Progenitor cell of endocrine pancreas (in vitro differentiated cells): Measurements from ENCODE around the gene BTBD16. TPM values are rescaled to one million over a fixed set of nuclear protein-coding genes. Genes with fewer than 3 reads are reported as not detected.
A peak's percentile ranks its signal among the peaks of the same experiment; 100 is the strongest.

ENCODE experiments used
- DNase-seq: peaks from one replicate; pipeline ENCODE4 v3.0.0; 2021; ENCODE audit warnings: low spot score; ENCODE audit not compliant: unreplicated experiment
- H3K27ac Mint-ChIP-seq: 2 replicates; pipeline ENCODE4 v1.8.0; 2021; ENCODE audit warnings: mild to moderate bottlenecking, moderate library complexity, mixed read lengths
- H3K27me3 Mint-ChIP-seq: 2 replicates; pipeline ENCODE4 v1.8.0; 2021; ENCODE audit warnings: mixed read lengths
- H3K36me3 Mint-ChIP-seq: 2 replicates; pipeline ENCODE4 v1.8.0; 2022; ENCODE audit warnings: mixed read lengths; ENCODE audit not compliant: insufficient read depth
- H3K4me1 Mint-ChIP-seq: 2 replicates; pipeline ENCODE4 v1.8.0; 2021; ENCODE audit warnings: low read depth, mixed read lengths
- H3K4me3 Mint-ChIP-seq: 2 replicates; pipeline ENCODE4 v1.8.0; 2021; ENCODE audit warnings: low read depth, mild to moderate bottlenecking, moderate library complexity, mixed read lengths
- H3K9me3 Mint-ChIP-seq: 2 replicates; pipeline ENCODE4 v1.8.0; 2021; ENCODE audit warnings: low read depth, mixed read lengths
- total RNA-seq: library from RNA; stranded (reverse); gene quantifications from 2 replicates; pipeline ENCODE4 v1.2.1, GENCODE V29; 2021
- TF ChIP-seq, protein P1 (sequence below): fragments of 200-600 bp; sonication (generic); IDR thresholded peaks from one replicate; pipeline ENCODE4 v1.5.0; 2021; ENCODE audit warnings: antibody characterized with exemption, mild to moderate bottlenecking; ENCODE audit not compliant: unreplicated experiment

The BTBD16 gene
- total RNA-seq, 1 donor from 2014 or later, result not detected

DNA sequence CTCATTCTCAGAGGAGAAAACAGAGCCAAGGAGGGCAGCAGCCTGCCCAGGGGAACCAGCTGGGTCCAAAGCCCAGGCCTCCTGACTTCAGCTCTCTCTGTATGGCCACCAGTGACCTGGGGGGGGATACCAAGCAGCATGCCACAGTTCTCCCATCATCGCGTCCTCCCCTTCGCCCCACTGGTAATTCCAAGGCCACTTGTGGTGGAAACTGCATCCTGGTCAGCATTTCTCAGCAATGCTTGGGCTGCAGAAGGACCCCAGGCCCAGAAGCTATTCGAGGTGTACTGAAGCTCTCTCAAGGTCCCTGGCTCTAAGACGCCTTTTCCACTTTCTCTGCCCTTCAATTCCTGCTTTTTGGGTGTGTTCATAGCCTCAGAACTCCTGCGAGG lies 27.1 kb downstream of the BTBD16 start:
- Mint-ChIP-seq H3K27me3 (peaks cover 4% of the 10 kb centered on the region), H3K27ac (no peak overlapping the region), H3K9me3 (no peaks in the 10 kb centered on the region), H3K36me3 (no peaks in the 10 kb centered on the region), H3K4me1 (peaks cover 5% of the 10 kb centered on the region), H3K4me3 (no peak overlapping the region)
- TF ChIP-seq, protein P1, sequence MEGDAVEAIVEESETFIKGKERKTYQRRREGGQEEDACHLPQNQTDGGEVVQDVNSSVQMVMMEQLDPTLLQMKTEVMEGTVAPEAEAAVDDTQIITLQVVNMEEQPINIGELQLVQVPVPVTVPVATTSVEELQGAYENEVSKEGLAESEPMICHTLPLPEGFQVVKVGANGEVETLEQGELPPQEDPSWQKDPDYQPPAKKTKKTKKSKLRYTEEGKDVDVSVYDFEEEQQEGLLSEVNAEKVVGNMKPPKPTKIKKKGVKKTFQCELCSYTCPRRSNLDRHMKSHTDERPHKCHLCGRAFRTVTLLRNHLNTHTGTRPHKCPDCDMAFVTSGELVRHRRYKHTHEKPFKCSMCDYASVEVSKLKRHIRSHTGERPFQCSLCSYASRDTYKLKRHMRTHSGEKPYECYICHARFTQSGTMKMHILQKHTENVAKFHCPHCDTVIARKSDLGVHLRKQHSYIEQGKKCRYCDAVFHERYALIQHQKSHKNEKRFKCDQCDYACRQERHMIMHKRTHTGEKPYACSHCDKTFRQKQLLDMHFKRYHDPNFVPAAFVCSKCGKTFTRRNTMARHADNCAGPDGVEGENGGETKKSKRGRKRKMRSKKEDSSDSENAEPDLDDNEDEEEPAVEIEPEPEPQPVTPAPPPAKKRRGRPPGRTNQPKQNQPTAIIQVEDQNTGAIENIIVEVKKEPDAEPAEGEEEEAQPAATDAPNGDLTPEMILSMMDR, result no peak
- no peak for DNase-seq

DNA sequence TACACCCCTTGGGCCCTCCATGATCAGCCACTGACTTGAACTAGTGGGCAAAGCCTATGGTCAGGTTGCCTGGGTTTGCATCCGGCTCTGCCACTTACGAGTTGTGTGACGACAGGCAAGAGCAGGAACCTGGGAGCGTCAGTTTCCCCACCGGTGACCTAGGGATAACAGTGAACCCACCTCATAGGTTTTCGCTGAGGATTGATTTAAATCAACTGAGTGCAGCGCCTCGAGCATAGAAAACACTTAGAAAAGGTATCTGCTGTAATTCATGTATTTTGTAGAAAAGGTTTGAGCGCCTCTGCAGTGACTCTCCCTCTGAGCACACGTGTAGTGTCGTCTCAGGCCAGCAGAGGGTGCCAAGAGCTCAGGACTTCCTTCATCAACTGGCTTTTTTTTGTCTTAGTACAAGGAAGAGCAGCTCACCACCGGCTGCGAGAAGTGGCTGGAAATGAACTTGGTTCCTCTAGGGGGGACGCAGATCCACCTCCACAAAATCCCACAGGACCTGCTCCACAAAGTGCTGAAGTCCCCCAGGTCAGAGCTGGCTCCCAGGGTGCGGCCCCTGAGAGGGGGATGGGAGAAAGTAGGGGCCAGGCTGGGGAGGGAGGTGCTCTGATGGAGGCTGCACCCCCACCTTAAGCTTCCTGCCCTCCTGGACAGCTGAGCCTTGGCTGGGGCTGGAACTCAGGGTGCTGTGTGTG lies 27.7 kb downstream of the BTBD16 start:
- DNase-seq, result peak; percentile 58
- Mint-ChIP-seq H3K36me3 (no peaks in the 10 kb centered on the region), H3K27me3 (peaks cover 4% of the 10 kb centered on the region), H3K4me1 (peaks cover 3% of the 10 kb centered on the region), H3K4me3 (peak overlapping the region; percentile 36), H3K9me3 (no peaks in the 10 kb centered on the region), H3K27ac (no peak overlapping the region)
- TF ChIP-seq, protein P1, result peak; percentile 94

DNA sequence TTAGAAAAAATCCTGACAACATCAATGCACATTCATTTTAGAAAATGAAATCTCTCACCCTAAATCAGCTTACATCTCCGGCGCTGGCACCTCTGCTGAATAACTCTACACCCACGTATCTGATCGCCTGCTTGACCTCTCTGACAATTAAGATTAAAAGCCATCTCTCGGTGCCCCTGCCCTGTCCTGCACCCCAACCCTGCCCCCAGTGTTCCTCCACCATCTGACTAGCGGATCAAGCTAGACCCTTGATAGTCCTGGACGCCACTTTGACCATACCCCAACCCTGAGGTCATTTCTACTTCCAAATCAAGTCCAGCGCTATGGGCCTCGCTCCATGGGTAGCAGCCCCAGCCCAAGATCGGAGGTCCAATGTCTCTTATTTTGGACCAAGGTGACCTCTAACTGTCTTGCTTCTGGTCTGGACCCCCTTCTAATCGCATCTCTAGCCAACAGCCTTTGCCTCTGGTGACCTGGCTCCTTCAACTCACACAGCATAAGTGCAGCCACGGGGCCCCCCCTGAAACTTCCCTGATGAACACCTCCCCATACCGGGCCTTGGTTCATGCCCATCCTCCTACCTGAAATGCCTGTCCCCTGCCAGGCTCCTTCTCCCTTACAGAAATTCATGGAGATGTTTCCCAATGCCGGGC lies 28.5 kb downstream of the BTBD16 start:
- Mint-ChIP-seq H3K36me3 (no peaks in the 10 kb centered on the region), H3K4me1 (peaks cover 1% of the 10 kb centered on the region), H3K27ac (no peak overlapping the region), H3K4me3 (peak overlapping the region; percentile 12), H3K27me3 (peaks cover 4% of the 10 kb centered on the region), H3K9me3 (no peaks in the 10 kb centered on the region)
- no peak for DNase-seq
- TF ChIP-seq, protein P1, result no peak

GRCh38 chr10:122301055-122301810 lies 30.1 kb downstream of the BTBD16 start:
- TF ChIP-seq, protein P1, result no peak
- no peak overlapping the region for H3K27ac Mint-ChIP-seq
- peaks cover 4% of the 10 kb centered on the region for H3K9me3 Mint-ChIP-seq
- no peak for DNase-seq
- no peaks in the 10 kb centered on the region for H3K36me3 Mint-ChIP-seq
- peaks cover 1% of the 10 kb centered on the region for H3K4me1 Mint-ChIP-seq
- no peak overlapping the region for H3K4me3 Mint-ChIP-seq
- H3K27me3 Mint-ChIP-seq, result peaks cover 3% of the 10 kb centered on the region

- Mint-ChIP-seq H3K27ac (no peak overlapping the region), H3K27me3 (no peaks in the 10 kb centered on the region), H3K9me3 (peaks cover 4% of the 10 kb centered on the region), H3K4me1 (peaks cover 1% of the 10 kb centered on the region), H3K4me3 (no peak overlapping the region), H3K36me3 (no peaks in the 10 kb centered on the region)
- TF ChIP-seq, protein P1, result no peak
- no peak for DNase-seq
Observed at GRCh38 chr10:122301811-122302115, 30.7 kb downstream of the BTBD16 start.
